GM15510 (cell line): ENCODE data around the gene CCDC57.

Experiments used
- POLR2A ChIP-seq: IDR thresholded peaks from 3 replicates; pipeline ENCODE4 v1.6.1; 2011; ENCODE audit warnings: borderline replicate concordance; ENCODE audit not compliant: insufficient read length; ENCODE audit errors: extremely low read depth

CCDC57 gene

GRCh38 chr17:82212331-82213250, at the start of gene CCDC57:
TSS of gene CCDC57 (minus strand) at chr17:82212842. CDS start at chr17:82201944, 10,898 bp downstream.
- peak; percentile 47 for TF ChIP-seq POLR2A

- TF ChIP-seq POLR2A = no peak
Observed at GRCh38 chr17:82262344-82262743, 49.7 kb upstream of the CCDC57 start.

- no peak for TF ChIP-seq POLR2A
Observed at GRCh38 chr17:82258555-82258954, 45.9 kb upstream of the CCDC57 start.

- no peak for TF ChIP-seq POLR2A
Observed at GRCh38 chr17:82257473-82257872, 44.8 kb upstream of the CCDC57 start.

GRCh38 chr17:82256242-82256885, 43.7 kb upstream of the CCDC57 start:
- TF ChIP-seq POLR2A = no peak

GRCh38 chr17:82255402-82255972, 42.8 kb upstream of the CCDC57 start:
- no peak for TF ChIP-seq POLR2A

- no peak for TF ChIP-seq POLR2A
Observed at GRCh38 chr17:82253179-82253544, 40.5 kb upstream of the CCDC57 start.

GRCh38 chr17:82252511-82253178, 40.0 kb upstream of the CCDC57 start:
- TF ChIP-seq POLR2A = no peak

GRCh38 chr17:82250868-82251500, 38.3 kb upstream of the CCDC57 start:
- TF ChIP-seq POLR2A = no peak

- no peak for TF ChIP-seq POLR2A
Observed at GRCh38 chr17:82249896-82250581, 37.4 kb upstream of the CCDC57 start.

- no peak for TF ChIP-seq POLR2A
Observed at GRCh38 chr17:82248815-82249674, 36.4 kb upstream of the CCDC57 start.

GRCh38 chr17:82247856-82248671, 35.4 kb upstream of the CCDC57 start:
- TF ChIP-seq POLR2A = no peak
